HCT116 (cell line): ENCODE measurements around the gene CCDC70. TPM values are rescaled to one million over a fixed set of nuclear protein-coding genes. Genes with fewer than 3 reads are reported as not detected.

Experiments
- ATAC-seq: fragments of 200-7000 bp; cut with Tn5 transposase; 2 replicates; pipeline ENCODE4 v1.9.1; 2020; ENCODE audit warnings: mild to moderate bottlenecking, moderate library complexity
- BruUV-seq: library from RNA; stranded (reverse); fragments of 400-500 nt; replicated peaks from 2 replicates; lab custom pipeline; 2021; lab: Mats Ljungman, UMichigan
- CTCF ChIA-PET: fragments of 300-600 bp; sonication (Branson Sonifier 250); formaldehyde crosslinking; loops from one replicate; lab custom pipeline; 2021; ENCODE audit warnings: antibody characterized with exemption; lab: Charles Lee
- POLR2A ChIA-PET: fragments of 300-600, 350-600 bp; sonication (Branson Sonifier 250); formaldehyde crosslinking; loops from one replicate; lab custom pipeline; 2021; ENCODE audit warnings: antibody characterized with exemption; lab: Charles Lee
- RAD21 ChIA-PET, 2 experiments: fragments of 300-600 bp; sonication (Branson Sonifier 250); formaldehyde crosslinking; loops; one replicate each; lab custom pipeline; 2023; ENCODE audit warnings: low total read pairs in 2 of 2; ENCODE audit not compliant: uncharacterized antibody in 2 of 2, unreplicated experiment in 2 of 2, low non-redundant PET in 1 of 2; lab: Charles Lee
- DNase-seq: peaks from one replicate; pipeline ENCODE4 v3.0.0-alpha.2; 2010; ENCODE audit warnings: low read depth, low spot score
- H2AFZ ChIP-seq: fragments of 200-600 bp; shearing (Covaris generic), sonication (generic); 2 replicates; pipeline ENCODE4 v1.6.1; 2017; ENCODE audit warnings: low read depth, mixed run types, mixed read lengths, antibody characterized with exemption, low read length; ENCODE audit not compliant: poor library complexity, severe bottlenecking
- H3K27ac ChIP-seq: 2 replicates; pipeline ENCODE4 v1.5.1; 2012; ENCODE audit warnings: low read depth, low read length
- H3K27me3 ChIP-seq: fragments of 200-600 bp; sonication (generic); 2 replicates; pipeline ENCODE4 v1.6.1; 2016; ENCODE audit warnings: mixed run types, low read length, mixed read lengths; ENCODE audit not compliant: insufficient read depth
- H3K36me3 ChIP-seq, 2 experiments: fragments of 200-500 bp in 1 of 2; fragments of 200-600 bp in 1 of 2; sonication (Bioruptor generic) in 1 of 2; sonication (generic) in 1 of 2; 2 replicates each; pipeline versions ENCODE4 v1.5.1 to v1.6.1; 2014 to 2016; ENCODE audit warnings: low read length in 2 of 2, inconsistent platforms in 1 of 2, mixed read lengths in 1 of 2, mixed run types in 1 of 2; ENCODE audit not compliant: insufficient read depth in 2 of 2, control insufficient read depth in 1 of 2
- H3K4me1 ChIP-seq, 2 experiments: fragments of 200-600 bp in 1 of 2; sonication (generic) in 1 of 2; 2 replicates each; pipeline versions ENCODE4 v1.5.1 to v1.6.1; 2012 to 2017; ENCODE audit warnings: low read length in 2 of 2, inconsistent platforms in 1 of 2, mild to moderate bottlenecking in 1 of 2, mixed read lengths in 1 of 2, mixed run types in 1 of 2, moderate library complexity in 1 of 2; ENCODE audit not compliant: insufficient read depth in 2 of 2, control insufficient read depth in 1 of 2
- H3K4me2 ChIP-seq: fragments of 200-600 bp; sonication (generic); 2 replicates; pipeline ENCODE4 v1.6.1; 2017; ENCODE audit warnings: mixed run types, low read length, mixed read lengths
- H3K4me3 ChIP-seq, 2 experiments: fragments of 200-600 bp in 1 of 2; sonication (generic) in 1 of 2; replicated peaks in 1 of 2; 2 replicates each; pipeline ENCODE4 v1.5.1; 2011 to 2016; ENCODE audit warnings: low read length in 2 of 2, control low read depth in 1 of 2, low read depth in 1 of 2, mild to moderate bottlenecking in 1 of 2, mixed read lengths in 1 of 2, mixed run types in 1 of 2
- H3K79me2 ChIP-seq: fragments of 200-600 bp; sonication (generic); 2 replicates; pipeline ENCODE4 v1.6.1; 2017; ENCODE audit warnings: mild to moderate bottlenecking, mixed run types, low read length, moderate library complexity, mixed read lengths; ENCODE audit not compliant: insufficient read depth
- H3K9ac ChIP-seq: fragments of 200-600 bp; sonication (generic); 2 replicates; pipeline ENCODE4 v1.6.1; 2016; ENCODE audit warnings: low read length, mixed read lengths
- H3K9me2 ChIP-seq: fragments of 200-600 bp; sonication (generic), shearing (Covaris generic); 2 replicates; pipeline ENCODE4 v1.6.1; 2017; ENCODE audit warnings: mixed run types, mild to moderate bottlenecking, moderate library complexity; ENCODE audit not compliant: insufficient read depth
- H3K9me3 ChIP-seq, 2 experiments: fragments of 200-500 bp in 1 of 2; fragments of 200-600 bp in 1 of 2; sonication (Bioruptor generic) in 1 of 2; sonication (generic) in 1 of 2; 2 replicates each; pipeline ENCODE4 v1.6.1; 2014 to 2017; ENCODE audit warnings: low read length in 2 of 2, mixed read lengths in 2 of 2, inconsistent platforms in 1 of 2, low read depth in 1 of 2, mild to moderate bottlenecking in 1 of 2, mixed run types in 1 of 2, moderate library complexity in 1 of 2; ENCODE audit not compliant: control insufficient read depth in 1 of 2, insufficient read depth in 1 of 2
- H4K20me1 ChIP-seq: fragments of 200-600 bp; sonication (generic), shearing (Covaris generic); 2 replicates; pipeline ENCODE4 v1.6.1; 2017; ENCODE audit warnings: mixed run types, mild to moderate bottlenecking, moderate library complexity; ENCODE audit not compliant: insufficient read depth
- CBX3 ChIP-seq: IDR thresholded peaks from 2 replicates; pipeline ENCODE4 v1.6.1; 2012; ENCODE audit warnings: low read depth
- CEBPB ChIP-seq: IDR thresholded peaks from 2 replicates; pipeline ENCODE4 v1.6.1; 2012; ENCODE audit warnings: low read depth
- JUND ChIP-seq: IDR thresholded peaks from 2 replicates; pipeline ENCODE4 v1.6.1; 2012
- POLR2A ChIP-seq: IDR thresholded peaks from 2 replicates; pipeline ENCODE4 v1.7.0; 2011; ENCODE audit warnings: borderline replicate concordance; ENCODE audit not compliant: insufficient read depth, insufficient read length; ENCODE audit errors: extremely low read depth
- SIN3A ChIP-seq: IDR thresholded peaks from 2 replicates; pipeline ENCODE4 v1.6.1; 2012; ENCODE audit warnings: low read depth
- TCF7L2 ChIP-seq: IDR thresholded peaks from 2 replicates; pipeline ENCODE4 v1.7.0; 2011; ENCODE audit warnings: borderline replicate concordance, inconsistent platforms; ENCODE audit not compliant: insufficient read depth, insufficient read length; ENCODE audit errors: extremely low read depth
- ZFX ChIP-seq: fragments of 450-650 bp; IDR thresholded peaks from 2 replicates; pipeline ENCODE4 v1.6.1; 2017
- ZNF274 ChIP-seq: fragments of 200-500 bp; sonication (Bioruptor generic); IDR thresholded peaks from 2 replicates; pipeline ENCODE4 v1.6.1; 2014; ENCODE audit warnings: mild to moderate bottlenecking, low read depth, low read length, inconsistent platforms
- intact Hi-C: fragments of 100-400 bp; cut with micrococcal nuclease; formaldehyde crosslinking; loops from 2 replicates; pipeline ENCODE4 v1.10.0; 2022
- total RNA-seq: library from RNA; stranded (reverse); gene quantifications from one replicate; pipeline ENCODE4 v1.2.1, GENCODE V29; 2021; ENCODE audit not compliant: unreplicated experiment
- TF ChIP-seq, protein P1 (sequence below): IDR thresholded peaks from 2 replicates; pipeline ENCODE4 v1.6.1; 2012
- TF ChIP-seq, protein P2 (sequence below): IDR thresholded peaks from 2 replicates; pipeline ENCODE4 v1.6.1; 2012; ENCODE audit warnings: low read depth

Gene CCDC70
- total RNA-seq, 1 experiment from 2014 or later = not detected

DNA sequence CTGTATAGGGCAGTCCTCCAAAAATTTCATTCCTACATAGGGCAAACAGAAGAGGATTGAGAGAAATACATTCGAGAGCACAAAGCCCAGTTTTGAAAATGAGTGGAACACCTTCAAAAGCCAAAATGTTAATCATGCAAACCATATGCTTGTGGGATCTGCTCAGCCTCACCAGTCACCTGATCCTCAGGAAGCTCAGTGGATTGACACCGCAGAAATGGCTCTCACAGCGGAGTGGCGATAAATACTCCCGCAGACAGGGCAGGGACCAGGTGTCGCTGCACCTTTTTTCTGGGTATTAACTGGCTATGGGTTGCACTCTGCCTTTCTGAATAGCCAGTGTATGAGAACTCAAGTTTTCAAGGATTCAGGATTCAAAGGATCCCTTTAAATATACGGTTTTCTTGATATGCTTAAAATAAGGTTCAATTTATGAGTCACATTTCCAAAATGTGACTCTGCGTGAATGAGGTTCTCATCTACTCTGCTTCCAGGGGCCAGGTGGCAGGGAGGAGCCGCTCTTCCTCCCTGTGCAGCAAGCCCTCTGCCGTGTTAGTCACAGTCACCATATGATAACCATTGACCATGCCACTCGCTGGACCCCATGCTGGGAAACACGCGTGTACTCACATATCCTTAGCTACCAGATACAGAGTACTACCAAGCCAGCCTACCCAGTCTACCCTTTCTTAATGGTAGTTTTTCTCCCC is 39.5 kb upstream of the CCDC70 start:
- RAD21 ChIA-PET = interaction anchor here in 1 of 2 experiments (0.6 kb wide), 1 partner anchor 266 kb away, joined by 5 read pairs; no protein-coding TSS in a partner anchor
- Histone ChIP-seq H3K27ac (no peak overlapping the region), H3K9ac (no peak overlapping the region), H3K27me3 (peaks cover 9% of the 10 kb centered on the region; the same call in 1 of the 2 replicates), H3K9me3 (no peaks in the 10 kb centered on the region), H3K4me3 (no peak overlapping the region), H3K9me2 (no peaks in the 10 kb centered on the region), H3K79me2 (no peaks in the 10 kb centered on the region), H3K4me2 (no peak overlapping the region), H4K20me1 (no peaks in the 10 kb centered on the region), H2AFZ (no peak overlapping the region), H3K36me3 (no peaks in the 10 kb centered on the region), H3K4me1 (peaks cover 0 to 1% of the 10 kb centered on the region in 2 experiments; a peak in 3 of 4 replicates)
- intact Hi-C loops = no loop called here
- no TSS peak for BruUV-seq
- CTCF ChIA-PET = interaction anchor here (0.7 kb wide), 2 partner anchors 290 to 628 kb away, joined by 3 to 4 read pairs; partner anchors contain the start of gene VPS36
- DNase-seq = no peak
- no peak for TF ChIP-seq SIN3A
- no peak for TF ChIP-seq ZNF274
- no peak for TF ChIP-seq TCF7L2
- ATAC-seq = no peak
- POLR2A ChIA-PET = no interaction called here

DNA sequence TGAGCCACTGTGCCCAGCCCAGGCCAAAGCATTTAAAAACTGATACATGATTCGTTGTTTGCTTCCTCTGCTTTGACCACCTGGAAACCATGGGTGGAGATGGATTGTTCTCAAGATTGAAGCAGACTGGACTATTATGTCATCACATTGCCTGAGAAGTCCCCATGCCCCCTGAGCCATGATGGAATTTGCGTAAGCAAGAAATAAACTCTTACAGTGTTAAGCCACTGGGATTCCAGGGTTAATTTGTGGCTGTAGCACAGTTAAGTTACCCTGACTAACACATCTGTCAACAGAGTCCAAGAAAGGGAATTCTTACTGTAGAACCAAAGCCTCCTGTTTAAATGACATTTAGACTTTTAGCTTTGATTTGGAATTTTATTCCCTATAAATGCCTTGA is 38.4 kb upstream of the CCDC70 start:
- H3K4me3 ChIP-seq = no peak overlapping the region
- peaks cover 9% of the 10 kb centered on the region; the same call in 1 of the 2 replicates for H3K27me3 ChIP-seq
- H3K9me3 ChIP-seq = no peaks in the 10 kb centered on the region
- no TSS peak for BruUV-seq
- H4K20me1 ChIP-seq = no peaks in the 10 kb centered on the region
- no peaks in the 10 kb centered on the region for H3K4me1 ChIP-seq
- H3K36me3 ChIP-seq = no peaks in the 10 kb centered on the region
- intact Hi-C loops = no loop called here
- DNase-seq = no peak
- no peak overlapping the region for H2AFZ ChIP-seq
- ATAC-seq = no peak
- TF ChIP-seq ZFX (no peak), CEBPB (no peak), JUND (no peak), POLR2A (no peak), CBX3 (no peak), TCF7L2 (no peak)
- TF ChIP-seq, protein P1, sequence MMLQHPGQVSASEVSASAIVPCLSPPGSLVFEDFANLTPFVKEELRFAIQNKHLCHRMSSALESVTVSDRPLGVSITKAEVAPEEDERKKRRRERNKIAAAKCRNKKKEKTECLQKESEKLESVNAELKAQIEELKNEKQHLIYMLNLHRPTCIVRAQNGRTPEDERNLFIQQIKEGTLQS = no peak
- TF ChIP-seq, protein P2, sequence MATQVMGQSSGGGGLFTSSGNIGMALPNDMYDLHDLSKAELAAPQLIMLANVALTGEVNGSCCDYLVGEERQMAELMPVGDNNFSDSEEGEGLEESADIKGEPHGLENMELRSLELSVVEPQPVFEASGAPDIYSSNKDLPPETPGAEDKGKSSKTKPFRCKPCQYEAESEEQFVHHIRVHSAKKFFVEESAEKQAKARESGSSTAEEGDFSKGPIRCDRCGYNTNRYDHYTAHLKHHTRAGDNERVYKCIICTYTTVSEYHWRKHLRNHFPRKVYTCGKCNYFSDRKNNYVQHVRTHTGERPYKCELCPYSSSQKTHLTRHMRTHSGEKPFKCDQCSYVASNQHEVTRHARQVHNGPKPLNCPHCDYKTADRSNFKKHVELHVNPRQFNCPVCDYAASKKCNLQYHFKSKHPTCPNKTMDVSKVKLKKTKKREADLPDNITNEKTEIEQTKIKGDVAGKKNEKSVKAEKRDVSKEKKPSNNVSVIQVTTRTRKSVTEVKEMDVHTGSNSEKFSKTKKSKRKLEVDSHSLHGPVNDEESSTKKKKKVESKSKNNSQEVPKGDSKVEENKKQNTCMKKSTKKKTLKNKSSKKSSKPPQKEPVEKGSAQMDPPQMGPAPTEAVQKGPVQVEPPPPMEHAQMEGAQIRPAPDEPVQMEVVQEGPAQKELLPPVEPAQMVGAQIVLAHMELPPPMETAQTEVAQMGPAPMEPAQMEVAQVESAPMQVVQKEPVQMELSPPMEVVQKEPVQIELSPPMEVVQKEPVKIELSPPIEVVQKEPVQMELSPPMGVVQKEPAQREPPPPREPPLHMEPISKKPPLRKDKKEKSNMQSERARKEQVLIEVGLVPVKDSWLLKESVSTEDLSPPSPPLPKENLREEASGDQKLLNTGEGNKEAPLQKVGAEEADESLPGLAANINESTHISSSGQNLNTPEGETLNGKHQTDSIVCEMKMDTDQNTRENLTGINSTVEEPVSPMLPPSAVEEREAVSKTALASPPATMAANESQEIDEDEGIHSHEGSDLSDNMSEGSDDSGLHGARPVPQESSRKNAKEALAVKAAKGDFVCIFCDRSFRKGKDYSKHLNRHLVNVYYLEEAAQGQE = no peak
- H3K4me2 ChIP-seq = no peak overlapping the region
- H3K27ac ChIP-seq = no peak overlapping the region
- ChIA-PET POLR2A (no interaction called here), RAD21 (no interaction called here), CTCF (no interaction called here)
- H3K79me2 ChIP-seq = no peaks in the 10 kb centered on the region
- H3K9ac ChIP-seq = no peak overlapping the region
- no peaks in the 10 kb centered on the region for H3K9me2 ChIP-seq
